Spinal cord (tissue), 10 donors: Measurements from ENCODE around the gene DBH. TPM values are rescaled to one million over a fixed set of nuclear protein-coding genes. Genes with fewer than 3 reads are reported as not detected.

Source experiments
- DNase-seq, 6 donors: peaks; one replicate each; pipeline versions ENCODE4 v3.0.0 to v3.0.0-alpha.2; 2013 to 2015; ENCODE audit warnings: low spot score in 6 of 6, low read depth in 4 of 6
- H3K27ac ChIP-seq: one replicate; pipeline ENCODE4 v1.5.1; 2013; ENCODE audit warnings: low read depth, low read length, control low read depth
- H3K27me3 ChIP-seq: one replicate; pipeline ENCODE4 v1.6.1; 2013; ENCODE audit warnings: low read length; ENCODE audit not compliant: control insufficient read depth, insufficient read depth
- H3K36me3 ChIP-seq: one replicate; pipeline ENCODE4 v1.6.1; 2013; ENCODE audit warnings: low read length; ENCODE audit not compliant: control insufficient read depth, insufficient read depth
- H3K4me1 ChIP-seq: one replicate; pipeline ENCODE4 v1.6.1; 2013; ENCODE audit warnings: low read length; ENCODE audit not compliant: control insufficient read depth, insufficient read depth
- H3K4me3 ChIP-seq: one replicate; pipeline ENCODE4 v1.5.1; 2013; ENCODE audit warnings: low read depth, low read length, control low read depth
- H3K9me3 ChIP-seq: one replicate; pipeline ENCODE4 v1.6.1; 2013; ENCODE audit warnings: low read length; ENCODE audit not compliant: control insufficient read depth, insufficient read depth
- WGBS: methylation state at CpG from one replicate; pipeline ENCODE4 v1.1.5; 2013; ENCODE audit warnings: missing lambda C conversion rate; ENCODE audit not compliant: insufficient coverage; 5-methylcytosine and 5-hydroxymethylcytosine counted together
- polyA plus RNA-seq, 2 donors: library from polyadenylated mRNA; unstranded; fragments of 120-200 nt; gene quantifications; one replicate each; pipeline ENCODE4 v1.2.1, GENCODE V29; 2013; ENCODE audit not compliant: insufficient read length in 2 of 2
- total RNA-seq, 2 donors: library from RNA; depleted of rRNA in 1 of 2; stranded (reverse); fragments of 120-200 nt in 1 of 2; fragments of >200 nt in 1 of 2; gene quantifications; one replicate each; pipeline versions ENCODE4 v1.2.3 to v1.2.4, GENCODE V29; 2013 to 2014
- donor health status: healthy.

Gene DBH
- total and polyA plus RNA-seq, 4 donors = 0.50 to 2.2 (median 1.3) TPM; not detected in 1

- no peak for DNase-seq
- Histone ChIP-seq H3K4me1 (no peaks in the 10 kb centered on the region), H3K27ac (no peak overlapping the region), H3K4me3 (no peak overlapping the region), H3K27me3 (no peaks in the 10 kb centered on the region), H3K36me3 (peaks cover 55% of the 10 kb centered on the region), H3K9me3 (no peaks in the 10 kb centered on the region)
- 78% methylated on average over 8 of the region's 9 CpGs for WGBS
Observed at GRCh38 chr9:133666387-133666786, 30.2 kb downstream of the DBH start.

- WGBS = 75% methylated on average over 10 of the region's 11 CpGs
- H3K4me3 ChIP-seq = no peak overlapping the region
- no peaks in the 10 kb centered on the region for H3K9me3 ChIP-seq
- H3K27ac ChIP-seq = no peak overlapping the region
- H3K27me3 ChIP-seq = no peaks in the 10 kb centered on the region
- peaks cover 54% of the 10 kb centered on the region for H3K36me3 ChIP-seq
- H3K4me1 ChIP-seq = no peaks in the 10 kb centered on the region
- DNase-seq = no peak
Observed at GRCh38 chr9:133666845-133667244, 30.7 kb downstream of the DBH start.

GRCh38 chr9:133667759-133668450, 31.7 kb downstream of the DBH start:
- no peaks in the 10 kb centered on the region for H3K9me3 ChIP-seq
- no peak overlapping the region for H3K27ac ChIP-seq
- H3K4me3 ChIP-seq = no peak overlapping the region
- H3K27me3 ChIP-seq = no peaks in the 10 kb centered on the region
- 78% methylated on average over 13 of the region's 17 CpGs for WGBS
- peaks cover 6% of the 10 kb centered on the region for H3K4me1 ChIP-seq
- DNase-seq = no peak
- H3K36me3 ChIP-seq = peaks cover 51% of the 10 kb centered on the region

- Histone ChIP-seq H3K9me3 (no peaks in the 10 kb centered on the region), H3K36me3 (peaks cover 50% of the 10 kb centered on the region), H3K4me1 (peaks cover 13% of the 10 kb centered on the region), H3K27me3 (no peaks in the 10 kb centered on the region), H3K4me3 (no peak overlapping the region), H3K27ac (no peak overlapping the region)
- 72% methylated on average over 14 of the region's 16 CpGs for WGBS
- DNase-seq = no peak
Observed at GRCh38 chr9:133669182-133669801, 33.1 kb downstream of the DBH start.

- peaks cover 44% of the 10 kb centered on the region for H3K36me3 ChIP-seq
- H3K27ac ChIP-seq = no peak overlapping the region
- DNase-seq = no peak
- H3K4me3 ChIP-seq = no peak overlapping the region
- no peaks in the 10 kb centered on the region for H3K9me3 ChIP-seq
- H3K4me1 ChIP-seq = peaks cover 13% of the 10 kb centered on the region
- H3K27me3 ChIP-seq = no peaks in the 10 kb centered on the region
- WGBS = 88% methylated on average over 15 of the region's 17 CpGs
Observed at GRCh38 chr9:133670466-133670865, 34.3 kb downstream of the DBH start.

- Histone ChIP-seq H3K27ac (no peak overlapping the region), H3K4me1 (peaks cover 13% of the 10 kb centered on the region), H3K9me3 (no peaks in the 10 kb centered on the region), H3K27me3 (no peaks in the 10 kb centered on the region), H3K36me3 (peaks cover 39% of the 10 kb centered on the region), H3K4me3 (no peak overlapping the region)
- no peak for DNase-seq
- WGBS = 86% methylated on average over 21 of the region's 21 CpGs
Observed at GRCh38 chr9:133671371-133671770, 35.2 kb downstream of the DBH start.

GRCh38 chr9:133672503-133673257, 36.5 kb downstream of the DBH start:
- Histone ChIP-seq H3K36me3 (peaks cover 34% of the 10 kb centered on the region), H3K4me1 (peaks cover 13% of the 10 kb centered on the region), H3K27ac (no peak overlapping the region), H3K27me3 (no peaks in the 10 kb centered on the region), H3K4me3 (no peak overlapping the region), H3K9me3 (no peaks in the 10 kb centered on the region)
- WGBS = 87% methylated on average over 31 of the region's 31 CpGs
- DNase-seq = no peak

GRCh38 chr9:133673258-133673655, 37.1 kb downstream of the DBH start:
- H3K4me1 ChIP-seq = peaks cover 13% of the 10 kb centered on the region
- no peak overlapping the region for H3K27ac ChIP-seq
- no peaks in the 10 kb centered on the region for H3K27me3 ChIP-seq
- peaks cover 35% of the 10 kb centered on the region for H3K36me3 ChIP-seq
- H3K9me3 ChIP-seq = no peaks in the 10 kb centered on the region
- H3K4me3 ChIP-seq = no peak overlapping the region
- peak in 1 of 6 donors; percentile 29 for DNase-seq
- WGBS = 62% methylated on average over 8 of the region's 9 CpGs

GRCh38 chr9:133674091-133674490, 37.9 kb downstream of the DBH start:
- 95% methylated on average over 14 of the region's 14 CpGs for WGBS
- DNase-seq = no peak
- H3K4me3 ChIP-seq = no peak overlapping the region
- H3K27ac ChIP-seq = no peak overlapping the region
- H3K36me3 ChIP-seq = peaks cover 37% of the 10 kb centered on the region
- no peaks in the 10 kb centered on the region for H3K9me3 ChIP-seq
- no peaks in the 10 kb centered on the region for H3K27me3 ChIP-seq
- peaks cover 17% of the 10 kb centered on the region for H3K4me1 ChIP-seq
